NCI-H146 treated with DMSO at 0.1 percent for 48 hours (cell line): ENCODE measurements around the gene FASTK.

Source experiments
- DNase-seq: peaks from one replicate; lab custom pipeline; 2025; ENCODE audit not compliant: unreplicated experiment; lab: John Stamatoyannopoulos, UW

FASTK gene

DNA sequence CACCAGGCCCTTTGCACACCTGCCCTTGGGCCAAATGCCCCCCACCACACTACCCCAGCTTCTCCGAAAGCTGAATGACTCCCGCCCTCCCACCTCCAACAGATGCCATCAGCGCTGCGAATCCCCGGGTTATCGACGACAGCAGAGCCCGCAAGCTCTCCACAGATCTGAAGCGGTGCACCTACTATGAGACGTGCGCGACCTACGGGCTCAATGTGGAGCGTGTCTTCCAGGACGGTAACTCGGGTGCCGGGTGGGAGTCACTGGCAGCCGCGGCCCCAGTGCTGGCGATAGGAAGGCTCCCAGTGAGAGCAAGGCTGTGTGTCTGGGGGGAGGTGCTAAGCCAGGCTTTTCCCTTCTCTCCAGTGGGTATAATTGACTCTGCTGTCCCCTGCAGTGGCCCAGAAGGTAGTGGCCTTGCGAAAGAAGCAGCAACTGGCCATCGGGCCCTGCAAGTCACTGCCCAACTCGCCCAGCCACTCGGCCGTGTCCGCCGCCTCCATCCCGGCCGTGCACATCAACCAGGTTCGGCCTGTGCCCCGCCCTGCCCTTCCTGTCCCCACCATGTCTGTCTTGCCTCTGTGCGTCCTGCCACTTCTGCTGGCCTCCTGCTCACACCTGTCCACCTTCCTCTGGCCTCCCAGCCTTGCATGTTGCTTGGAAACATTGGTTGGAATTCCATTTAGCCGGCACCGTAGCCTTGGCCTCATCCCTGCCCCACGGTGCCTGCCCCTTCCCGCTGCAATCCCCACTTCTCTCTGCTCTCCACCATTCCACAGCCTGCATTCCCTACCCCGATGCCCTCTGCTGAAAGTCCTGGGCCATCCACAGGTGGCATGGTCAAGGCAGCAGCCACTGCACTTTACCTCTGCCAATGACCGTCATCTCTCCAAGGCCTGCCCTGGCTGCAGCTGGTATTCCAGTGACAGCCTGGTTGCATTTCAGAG, 37.8 kb upstream of the FASTK start:
- DNase-seq, result no peak

DNA sequence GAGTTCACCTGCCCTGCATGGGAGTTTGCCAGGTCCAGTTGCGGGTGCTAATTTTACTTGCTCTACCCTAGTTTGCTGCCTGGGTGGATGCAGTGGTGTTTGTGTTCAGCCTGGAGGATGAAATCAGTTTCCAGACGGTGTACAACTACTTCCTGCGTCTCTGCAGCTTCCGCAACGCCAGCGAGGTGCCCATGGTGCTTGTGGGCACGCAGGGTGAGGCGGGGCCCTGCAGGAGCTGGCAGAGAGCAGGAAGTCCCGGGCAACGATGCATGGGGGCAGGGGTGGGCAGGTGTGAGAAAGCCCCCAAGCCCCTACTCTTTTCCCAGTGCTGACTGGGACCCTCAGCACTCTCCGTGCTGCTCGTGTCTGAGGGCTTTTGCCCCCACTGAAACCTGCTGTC, 37.0 kb upstream of the FASTK start:
- DNase-seq, result no peak

DNA sequence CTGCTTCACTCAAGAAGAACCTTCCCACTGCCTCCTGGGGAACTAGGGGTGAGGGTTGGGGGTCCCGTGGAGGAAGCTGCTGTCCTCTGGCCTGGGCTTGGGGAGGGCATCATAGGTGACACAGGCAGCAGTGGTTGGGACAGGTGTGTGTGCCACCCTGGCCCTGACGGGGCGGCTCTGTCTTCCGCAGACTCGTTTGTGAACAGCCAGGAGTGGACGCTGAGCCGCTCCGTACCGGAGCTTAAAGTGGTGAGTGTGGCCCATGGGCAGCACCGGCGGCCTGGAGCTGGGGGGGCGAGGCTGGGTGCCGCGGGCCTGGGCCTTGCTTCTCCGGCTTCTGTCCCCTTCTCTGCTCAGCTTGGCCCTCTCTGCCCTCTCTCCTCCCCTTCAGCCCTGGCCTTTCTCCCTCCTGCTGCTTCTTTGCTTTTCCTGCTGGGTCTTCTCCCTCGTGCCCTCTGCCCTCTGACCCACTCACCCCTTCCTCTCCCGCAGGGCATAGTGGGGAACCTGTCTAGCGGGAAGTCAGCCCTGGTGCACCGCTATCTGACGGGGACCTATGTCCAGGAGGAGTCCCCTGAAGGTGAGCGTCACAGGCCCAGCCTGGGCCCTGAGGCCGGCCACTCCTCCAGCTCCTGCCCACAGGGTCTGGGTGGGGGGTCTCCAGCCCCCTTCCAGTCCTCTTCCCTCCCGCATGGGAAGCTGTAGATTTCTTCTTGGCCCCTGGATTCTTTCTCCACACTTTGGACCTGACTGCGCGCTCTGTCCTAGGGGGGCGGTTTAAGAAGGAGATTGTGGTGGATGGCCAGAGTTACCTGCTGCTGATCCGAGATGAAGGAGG, 36.2 kb upstream of the FASTK start:
- no peak for DNase-seq

DNA sequence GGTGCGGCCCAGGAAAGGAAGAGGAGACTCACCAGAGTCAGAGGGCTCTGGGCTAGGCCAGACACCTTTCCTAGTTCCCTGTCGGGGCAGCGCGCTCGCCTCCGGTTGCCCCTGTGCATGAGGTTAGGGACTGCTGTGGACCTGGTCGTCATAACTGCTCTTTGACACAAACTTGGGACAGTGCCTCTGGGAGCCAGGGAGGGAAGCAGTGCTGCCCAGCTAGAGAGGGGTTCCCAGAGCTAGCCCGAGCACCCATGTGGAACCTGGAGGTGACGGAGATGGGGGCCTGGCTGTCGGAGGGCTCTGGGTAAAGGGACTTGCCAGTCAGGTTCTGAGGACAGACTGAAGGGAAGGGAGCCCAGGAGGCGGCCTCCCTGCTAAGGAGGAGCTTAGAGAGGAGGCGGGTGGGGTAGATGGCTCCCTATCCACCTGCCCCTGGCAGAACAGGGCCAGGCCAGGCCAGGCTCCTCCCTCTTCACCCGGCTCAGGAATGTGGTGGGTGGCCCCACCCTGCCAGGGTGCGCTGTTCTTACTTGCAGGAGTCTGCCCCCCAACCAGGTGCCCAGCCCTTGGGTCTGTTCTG, 35.3 kb upstream of the FASTK start:
- no peak for DNase-seq

DNA sequence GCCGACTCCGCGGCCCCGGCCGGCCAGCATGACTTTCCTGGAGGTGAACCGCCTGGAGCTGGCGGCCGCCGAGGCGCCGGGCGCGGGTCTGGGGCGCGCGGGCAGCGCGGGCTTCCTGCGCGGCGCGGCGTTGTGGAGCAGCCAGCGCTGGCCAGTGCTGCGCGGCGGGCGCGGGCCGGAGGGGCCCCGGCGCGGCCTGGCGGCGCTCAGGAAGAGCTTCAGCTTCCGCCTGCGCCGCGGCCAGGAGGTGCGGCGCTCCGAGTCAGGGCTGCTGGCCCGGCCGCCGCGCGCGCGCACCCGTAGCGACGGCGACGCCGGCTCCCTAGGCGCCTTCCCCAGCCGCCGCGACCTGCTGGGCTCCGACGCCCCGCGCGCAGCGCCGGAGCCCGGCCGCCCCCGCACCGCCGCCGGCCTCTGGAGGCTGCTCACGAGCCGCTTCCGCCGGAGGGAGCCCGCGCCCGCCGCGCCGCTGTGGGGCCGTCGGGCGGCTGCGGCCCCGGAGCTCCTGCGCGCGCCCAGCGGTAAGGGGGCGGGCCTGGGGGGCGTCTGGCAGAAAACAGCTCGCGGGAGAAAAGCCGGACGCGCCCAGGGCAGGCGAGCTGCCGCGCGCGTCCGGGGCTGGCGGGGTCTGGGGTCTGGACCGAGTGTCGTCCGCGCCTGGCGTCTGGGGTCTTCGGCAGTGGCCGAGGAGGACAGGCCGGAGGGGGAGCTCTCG, 34.7 kb upstream of the FASTK start:
- DNase-seq, result no peak

DNA sequence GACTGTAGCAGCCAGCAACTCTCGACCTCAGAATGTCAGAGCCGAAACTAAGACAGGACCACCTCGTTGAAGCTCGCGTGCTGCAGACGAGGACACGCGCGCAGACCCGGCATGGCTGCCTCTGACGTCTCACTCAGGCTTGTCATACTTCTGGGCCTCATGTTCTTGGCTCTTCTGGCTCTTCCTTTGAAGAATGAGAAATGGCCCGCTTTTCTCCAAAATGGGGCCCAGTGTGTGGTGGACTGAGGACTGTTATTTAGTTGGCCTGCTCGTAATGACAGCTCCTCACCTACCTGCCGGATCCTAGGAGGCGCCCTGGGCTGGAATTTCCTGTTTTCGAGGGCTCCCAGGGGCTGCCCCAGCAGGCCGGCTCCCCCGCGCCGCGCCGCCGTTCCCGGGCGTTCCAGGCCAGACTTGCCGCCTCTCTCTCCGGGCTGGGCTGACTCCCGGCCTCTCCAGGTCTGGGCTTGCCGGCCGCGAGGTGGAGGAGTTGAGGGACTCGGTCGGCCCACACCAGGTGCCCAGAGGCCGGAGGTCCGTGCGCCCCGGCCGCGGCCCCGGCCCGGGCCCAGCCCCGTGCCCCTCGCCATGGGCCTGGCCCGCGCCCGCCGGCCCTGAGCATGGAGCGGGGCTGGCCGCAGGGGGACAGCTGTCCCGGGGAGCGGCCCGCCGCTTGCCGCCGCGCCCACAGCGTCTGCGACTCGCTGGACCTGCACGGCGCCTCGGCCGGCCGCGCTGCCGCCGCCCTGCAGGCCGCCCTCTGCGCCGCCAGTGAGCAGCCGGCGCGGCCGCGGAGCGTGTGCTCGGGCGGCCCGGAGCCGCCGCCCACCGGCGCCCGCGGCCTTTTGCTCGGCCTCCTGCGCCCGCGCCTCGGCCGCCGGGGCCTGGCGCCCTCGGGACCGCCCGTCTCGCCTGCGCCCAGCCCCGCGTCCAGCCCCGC, 33.8 kb upstream of the FASTK start:
- no peak for DNase-seq

DNA sequence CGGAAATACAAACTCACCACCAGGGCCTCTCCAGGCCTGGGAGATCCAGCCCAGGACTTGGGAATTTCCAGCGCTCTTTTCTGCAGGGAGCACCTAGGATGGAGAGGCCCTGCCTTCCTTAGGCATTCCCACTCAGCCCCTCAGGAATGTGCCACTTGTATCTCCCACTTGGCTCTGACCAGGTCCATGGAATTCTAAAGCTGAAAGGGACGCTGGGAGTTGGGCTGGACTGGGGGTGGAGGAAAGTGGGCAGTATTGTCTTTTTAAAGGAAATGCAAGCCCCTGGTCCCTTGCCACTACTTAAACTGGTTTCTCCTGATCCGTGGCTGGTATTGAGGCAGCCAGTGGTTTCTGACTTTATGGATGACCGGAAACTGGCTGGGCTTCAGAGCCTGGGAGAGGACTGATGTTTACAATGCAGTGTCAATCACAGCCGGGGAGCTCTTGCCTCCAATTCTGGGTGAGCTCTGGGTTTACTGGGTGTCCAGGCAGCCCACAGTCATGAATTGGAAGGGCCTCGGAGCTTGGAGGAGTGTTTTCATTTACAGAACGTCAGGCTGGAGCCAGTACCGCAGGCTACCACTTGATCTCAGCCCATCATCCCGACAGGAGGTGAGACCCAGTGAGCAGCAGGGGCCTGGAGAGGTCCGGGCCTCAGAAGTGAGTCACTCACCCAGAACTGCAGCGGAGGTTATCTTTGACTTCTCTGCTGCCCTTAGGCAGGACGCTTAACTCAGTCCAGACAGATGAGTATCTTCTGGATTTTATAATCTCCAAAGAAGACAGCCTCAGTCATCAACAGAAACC, 32.9 kb upstream of the FASTK start:
- DNase-seq, result no peak

DNA sequence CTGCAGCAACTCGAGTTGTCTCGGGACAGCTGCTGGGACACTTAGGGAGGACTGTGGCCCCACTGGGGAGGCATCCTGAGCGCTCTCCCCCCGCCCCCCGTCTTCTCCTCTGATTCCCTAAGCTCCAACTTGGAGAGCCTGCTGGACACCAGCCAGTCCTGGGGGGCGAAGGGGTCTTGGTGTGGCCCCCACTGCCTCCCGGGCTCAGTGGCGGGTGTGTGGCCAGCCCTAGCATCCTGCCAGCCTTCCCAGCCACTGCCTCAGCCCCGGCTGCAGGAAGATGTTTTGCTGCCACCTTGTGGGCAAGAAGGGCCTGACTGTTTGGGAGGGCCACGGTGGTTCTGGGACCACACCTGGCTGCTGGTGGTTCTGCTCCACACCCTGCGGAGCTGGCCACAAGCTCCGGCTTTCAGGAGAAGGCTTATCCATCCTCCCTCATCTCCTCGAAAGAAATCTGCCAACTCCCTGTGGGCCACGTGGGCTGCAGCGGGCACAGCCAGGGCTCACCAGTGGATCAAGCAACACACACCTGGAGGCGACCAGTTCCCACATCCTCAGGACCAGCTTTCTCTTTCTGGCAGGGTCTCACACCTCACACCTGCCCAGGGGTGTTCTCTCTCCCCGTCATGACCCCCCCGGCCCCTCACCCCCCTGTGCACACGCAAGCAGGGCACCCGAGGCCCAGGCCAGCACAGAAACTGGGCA, 30.5 kb upstream of the FASTK start:
- peak; percentile 11 for DNase-seq

DNA sequence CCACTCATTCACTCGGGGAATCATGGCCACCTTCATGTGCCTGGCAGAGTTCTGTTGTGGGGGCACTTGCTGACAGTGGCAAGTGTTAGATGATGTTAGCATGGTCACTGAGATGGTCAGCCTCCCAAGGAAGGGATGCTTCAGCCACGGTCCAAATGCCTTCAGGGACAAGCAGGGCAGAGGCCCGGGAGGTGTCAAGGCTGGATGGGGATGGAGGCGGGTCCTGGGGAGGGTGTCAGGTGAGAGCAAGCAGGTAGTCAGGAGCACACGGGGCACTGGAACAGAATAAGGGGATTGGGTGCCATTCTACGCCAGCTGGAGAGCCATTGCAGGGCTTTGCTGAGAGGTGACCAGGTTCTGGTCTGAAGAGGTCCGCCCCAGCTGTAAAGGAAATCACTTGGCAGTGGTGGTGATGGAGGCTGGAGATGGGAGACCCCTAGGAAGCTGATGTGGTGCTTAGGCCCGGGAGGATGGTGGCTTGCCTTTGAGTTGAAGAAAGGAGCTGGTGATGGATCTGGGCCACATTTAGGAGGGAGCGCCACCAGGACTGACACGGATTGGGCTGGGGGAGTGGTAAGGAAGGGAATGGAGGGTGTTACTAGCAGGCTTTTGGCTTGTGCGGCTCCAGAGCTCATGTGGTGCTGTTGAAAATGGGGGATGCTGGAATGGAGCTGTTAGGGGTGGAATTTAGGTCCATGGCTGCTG, 29.8 kb upstream of the FASTK start:
- no peak for DNase-seq

DNA sequence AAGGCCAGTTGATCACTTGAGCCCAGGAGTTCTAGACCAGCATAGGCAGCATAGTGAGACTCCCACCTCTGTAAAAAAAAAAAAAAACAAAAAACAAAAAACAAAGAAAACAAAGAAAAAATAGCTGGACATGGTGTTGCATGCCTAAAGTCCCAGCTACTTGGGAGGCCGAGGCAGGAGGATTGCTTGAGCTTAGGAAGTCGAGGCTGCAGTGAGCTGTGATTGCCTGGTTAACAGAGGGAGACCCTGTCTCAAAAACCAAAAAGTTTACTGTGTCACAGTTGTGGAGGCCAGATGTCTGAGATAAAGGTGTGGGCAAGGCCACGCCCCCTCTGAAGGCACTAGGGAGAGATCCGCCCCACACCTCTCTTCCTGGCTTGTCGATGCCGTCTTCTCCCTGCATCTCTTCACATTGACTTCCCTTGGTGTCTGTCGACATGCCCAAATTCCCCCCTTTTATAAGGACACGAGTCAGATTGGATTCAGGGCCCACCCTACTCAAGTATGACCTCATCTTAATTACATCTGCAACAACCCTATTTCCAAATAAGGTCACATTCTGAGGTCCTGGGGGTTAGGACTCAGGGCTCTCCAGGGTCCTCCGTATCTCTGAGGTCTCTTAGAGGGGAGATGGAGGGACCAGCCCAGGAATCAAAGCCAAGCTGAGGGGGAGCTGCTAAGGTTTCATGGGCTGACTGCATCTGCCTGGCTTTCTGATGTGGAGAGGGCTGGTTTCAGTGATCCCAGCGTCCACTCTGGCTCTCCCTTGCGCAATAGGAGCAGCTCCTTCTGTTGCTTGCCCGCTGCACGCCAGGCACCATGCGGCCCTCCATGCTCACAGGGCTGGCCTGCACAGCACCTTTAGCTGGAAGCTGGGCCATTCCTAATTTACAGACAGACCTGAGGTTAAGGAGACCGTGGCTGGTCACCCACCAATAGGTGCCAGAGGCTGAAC, 28.8 kb upstream of the FASTK start:
- no peak for DNase-seq

DNA sequence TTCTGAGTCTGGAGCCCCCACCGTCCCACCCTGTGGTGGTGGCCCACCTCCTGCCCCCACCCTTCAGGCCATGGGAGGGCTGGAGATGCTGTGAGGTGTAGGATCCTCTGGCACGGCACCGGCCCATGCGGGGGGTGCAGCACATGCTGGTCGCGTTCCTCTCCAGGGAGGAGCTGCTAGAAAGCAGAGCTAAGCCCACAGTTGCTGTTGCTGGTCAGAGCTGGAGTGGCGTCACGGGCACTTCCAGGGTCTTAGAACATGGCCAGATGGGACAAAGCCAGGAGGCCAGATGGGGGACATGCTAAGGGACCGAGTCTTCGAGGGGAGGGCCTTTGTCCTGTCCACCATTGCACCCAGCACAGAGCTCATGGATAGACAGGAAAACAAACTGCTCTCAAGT, 27.3 kb upstream of the FASTK start:
- DNase-seq, result no peak

DNA sequence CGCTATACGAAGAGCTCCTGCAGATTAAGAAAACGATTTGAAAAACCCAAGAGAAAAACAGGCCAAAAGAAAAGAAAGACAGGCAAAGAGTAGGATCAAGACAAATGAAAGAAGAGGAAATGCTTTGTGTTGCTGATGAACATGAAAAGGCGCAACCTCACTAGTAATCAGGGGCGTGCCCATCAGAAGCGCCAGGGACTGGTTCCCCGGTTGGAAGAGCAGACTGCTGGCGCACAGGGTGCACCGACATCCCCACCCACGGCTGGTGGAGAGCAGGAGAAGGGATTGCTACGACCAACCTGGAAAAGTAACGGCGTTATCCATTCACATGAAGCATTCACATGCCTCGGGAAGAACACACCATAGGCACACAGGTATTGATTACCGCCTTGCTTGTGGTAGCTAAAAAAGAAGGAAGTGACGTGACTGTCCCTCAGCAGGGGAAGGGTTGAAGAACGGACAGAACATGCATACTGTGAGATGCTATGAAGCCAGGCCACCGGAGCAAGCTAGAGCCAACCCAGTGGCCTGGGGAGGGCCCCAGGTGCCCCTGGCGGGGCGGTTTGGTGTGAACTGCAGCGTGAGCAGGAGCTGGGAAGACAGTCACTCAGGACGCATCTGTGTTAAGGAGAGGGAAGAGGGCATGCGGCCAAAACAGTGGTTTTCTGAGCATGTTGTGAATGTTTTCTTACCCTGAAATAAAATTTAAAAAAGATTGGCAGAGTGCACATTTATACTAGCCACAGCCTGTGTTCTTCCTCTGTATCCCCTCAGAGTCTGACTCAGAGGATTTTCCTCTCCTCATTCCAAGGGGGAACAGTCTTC, 24.0 kb upstream of the FASTK start:
- no peak for DNase-seq

DNA sequence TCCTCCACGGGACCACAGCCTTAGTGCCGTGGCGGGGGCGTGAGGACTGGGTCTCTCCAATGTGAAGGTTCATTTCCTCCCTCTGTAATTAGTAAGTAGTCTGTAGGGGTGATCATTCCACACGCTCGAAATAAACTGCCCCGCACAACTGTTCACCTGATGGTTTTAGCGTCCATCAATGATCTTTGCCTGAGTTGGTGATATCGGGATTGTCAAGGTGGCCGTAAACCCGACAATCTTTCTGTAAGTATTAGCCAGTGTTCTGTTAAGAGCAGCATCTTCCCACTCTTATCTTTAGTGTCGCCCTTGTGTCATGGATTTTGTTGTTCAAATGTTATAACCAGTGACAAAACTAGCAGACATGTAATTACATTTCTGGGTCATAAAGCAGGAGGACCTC, 23.4 kb upstream of the FASTK start:
- DNase-seq, result no peak

DNA sequence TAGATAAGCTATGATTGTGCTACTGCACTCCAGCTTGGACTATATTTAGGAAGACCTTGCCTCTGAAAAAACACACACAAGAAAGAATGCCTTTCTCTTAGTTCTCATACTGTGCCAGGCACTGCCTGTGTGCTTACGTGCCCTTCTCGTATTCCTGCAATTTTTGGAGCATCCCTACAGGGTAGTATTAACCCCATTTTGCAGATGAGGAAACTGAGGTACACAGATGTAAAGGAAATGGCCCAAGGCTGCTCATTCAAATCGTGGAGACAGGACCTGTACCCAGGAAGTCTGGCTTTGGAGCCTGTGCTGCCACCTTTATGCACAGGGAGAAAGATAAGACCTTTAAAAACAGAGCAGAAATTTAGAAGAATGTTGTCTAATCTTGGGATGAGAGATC, 22.4 kb upstream of the FASTK start:
- DNase-seq, result no peak

DNA sequence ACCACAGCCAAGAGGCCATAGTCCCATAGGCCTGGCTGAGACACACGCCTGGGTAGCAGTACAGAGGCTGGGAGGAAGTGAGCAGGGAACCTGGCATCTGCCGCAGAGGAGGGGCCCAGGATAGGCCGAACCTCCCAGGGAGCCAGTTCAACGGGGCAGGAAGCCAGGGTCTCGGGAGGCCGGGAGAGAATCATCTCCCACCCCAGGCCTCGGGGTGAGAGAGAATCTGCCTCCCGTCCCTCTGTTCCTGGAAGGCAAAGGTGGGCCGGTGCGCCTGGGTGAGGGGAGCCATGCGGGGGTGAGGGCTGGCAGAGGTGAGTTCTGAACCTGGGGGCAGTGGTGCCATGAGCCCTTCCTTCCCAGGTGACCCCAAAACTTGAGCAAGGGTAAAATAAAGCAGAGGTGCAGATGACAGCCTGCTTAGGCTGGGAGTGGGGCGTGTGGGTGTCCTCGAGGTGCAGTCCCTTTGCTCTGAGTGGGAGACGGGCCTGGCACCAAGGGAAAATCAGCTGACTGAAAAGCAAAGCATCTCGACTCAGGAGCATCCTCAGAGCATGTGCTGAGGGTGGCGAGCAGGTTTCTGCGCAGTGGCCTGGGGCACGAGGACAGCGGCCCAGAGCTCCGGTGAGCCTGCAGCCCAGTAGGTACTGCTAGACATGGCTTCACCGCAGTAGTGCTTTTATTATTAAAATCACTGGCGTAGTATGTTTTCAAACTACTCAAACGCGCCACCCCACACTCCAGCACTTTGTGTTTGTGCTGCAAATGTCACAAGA, 21.2 kb upstream of the FASTK start:
- DNase-seq, result no peak
